ENCODE measurements around the gene ZBED4.

Gene ZBED4

GRCh38 chr22:49903322-49904039, 49.8 kb downstream of the ZBED4 start:
- no peak for DNase-seq (ENCODE audit: low read depth)

- DNase-seq (ENCODE audit: low read depth), result no peak
These were observed 50.4 kb downstream of the ZBED4 start for GRCh38 chr22:49904040-49904369.

GRCh38 chr22:49905465-49905864, 51.8 kb downstream of the ZBED4 start:
- no peak for DNase-seq (ENCODE audit: low read depth)

GRCh38 chr22:49906071-49906798, 52.6 kb downstream of the ZBED4 start:
- no peak for DNase-seq (ENCODE audit: low read depth)

GRCh38 chr22:49906799-49907290, 53.2 kb downstream of the ZBED4 start:
- no peak for DNase-seq (ENCODE audit: low read depth)

GRCh38 chr22:49907807-49908206, 54.2 kb downstream of the ZBED4 start:
- DNase-seq (ENCODE audit: low read depth), result no peak

GRCh38 chr22:49909476-49910205, 56.0 kb downstream of the ZBED4 start:
- DNase-seq (ENCODE audit: low read depth), result no peak

- no peak for DNase-seq (ENCODE audit: low read depth)
These were observed 56.8 kb downstream of the ZBED4 start for GRCh38 chr22:49910229-49911155.

GRCh38 chr22:49911881-49912625, 58.4 kb downstream of the ZBED4 start:
- DNase-seq (ENCODE audit: low read depth), result no peak

GRCh38 chr22:49913026-49913425, 59.4 kb downstream of the ZBED4 start:
- DNase-seq (ENCODE audit: low read depth), result no peak

- DNase-seq (ENCODE audit: low read depth), result no peak
These were observed 59.8 kb downstream of the ZBED4 start for GRCh38 chr22:49913446-49913845.

- DNase-seq (ENCODE audit: low read depth), result no peak
These were observed 60.6 kb downstream of the ZBED4 start for GRCh38 chr22:49914256-49914655.

- no peak for DNase-seq (ENCODE audit: low read depth)
These were observed 62.0 kb downstream of the ZBED4 start for GRCh38 chr22:49915610-49916009.

- no peak for DNase-seq (ENCODE audit: low read depth)
These were observed 63.2 kb downstream of the ZBED4 start for GRCh38 chr22:49916831-49917230.

GRCh38 chr22:49917974-49918910, 64.6 kb downstream of the ZBED4 start, which contains the start of the genes ALG12 and CRELD2:
Gene ALG12, minus strand, starts transcription at chr22:49918438. Its CDS starts 4,673 bp downstream, at chr22:49913765.
Gene CRELD2, plus strand, starts transcription at chr22:49918634. Its CDS starts 136 bp downstream, at chr22:49918770.
- peak; percentile 67 for DNase-seq (ENCODE audit: low read depth)

GRCh38 chr22:49918911-49919881, 65.6 kb downstream of the ZBED4 start:
- DNase-seq (ENCODE audit: low read depth), result no peak

- DNase-seq (ENCODE audit: low read depth), result no peak
These were observed 67.2 kb downstream of the ZBED4 start for GRCh38 chr22:49920859-49921258.

GRCh38 chr22:49921508-49922278, 68.0 kb downstream of the ZBED4 start:
- DNase-seq (ENCODE audit: low read depth), result no peak
